ENCODE data around the gene DMWD. TPM values are rescaled to one million over a fixed set of nuclear protein-coding genes. Genes with fewer than 3 reads are reported as not detected.

The DMWD gene, protein sequence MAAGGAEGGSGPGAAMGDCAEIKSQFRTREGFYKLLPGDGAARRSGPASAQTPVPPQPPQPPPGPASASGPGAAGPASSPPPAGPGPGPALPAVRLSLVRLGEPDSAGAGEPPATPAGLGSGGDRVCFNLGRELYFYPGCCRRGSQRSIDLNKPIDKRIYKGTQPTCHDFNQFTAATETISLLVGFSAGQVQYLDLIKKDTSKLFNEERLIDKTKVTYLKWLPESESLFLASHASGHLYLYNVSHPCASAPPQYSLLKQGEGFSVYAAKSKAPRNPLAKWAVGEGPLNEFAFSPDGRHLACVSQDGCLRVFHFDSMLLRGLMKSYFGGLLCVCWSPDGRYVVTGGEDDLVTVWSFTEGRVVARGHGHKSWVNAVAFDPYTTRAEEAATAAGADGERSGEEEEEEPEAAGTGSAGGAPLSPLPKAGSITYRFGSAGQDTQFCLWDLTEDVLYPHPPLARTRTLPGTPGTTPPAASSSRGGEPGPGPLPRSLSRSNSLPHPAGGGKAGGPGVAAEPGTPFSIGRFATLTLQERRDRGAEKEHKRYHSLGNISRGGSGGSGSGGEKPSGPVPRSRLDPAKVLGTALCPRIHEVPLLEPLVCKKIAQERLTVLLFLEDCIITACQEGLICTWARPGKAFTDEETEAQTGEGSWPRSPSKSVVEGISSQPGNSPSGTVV
- total RNA-seq (2022) (57.5 and 71.6 TPM in 2 replicates), Bru-seq, nascent RNA (percentile 71 among the genes with signal in this experiment), BruChase-seq, experiment 1, labeled RNA remaining after a 6-hour chase (percentile 89 among the genes with signal in this experiment), BruChase-seq, experiment 2, labeled RNA remaining after a 2-hour chase (percentile 72 among the genes with signal in this experiment)
- long read RNA-seq, transcript DMWD-201 (5 exons, 3,305 nt), result major isoform, 42 of 111 reads
- long read RNA-seq, transcript DMWD-205 (2 exons, 643 nt), result minor isoform, 10 of 111 reads
- long read RNA-seq, transcript DMWD-202 (4 exons, 3,292 nt), result minor isoform, 26 of 111 reads
- long read RNA-seq, partial matches to known transcripts, result 24 of 111 reads
- long read RNA-seq, other reads (novel, unspliced or antisense), result 7 of 111 reads

DNA sequence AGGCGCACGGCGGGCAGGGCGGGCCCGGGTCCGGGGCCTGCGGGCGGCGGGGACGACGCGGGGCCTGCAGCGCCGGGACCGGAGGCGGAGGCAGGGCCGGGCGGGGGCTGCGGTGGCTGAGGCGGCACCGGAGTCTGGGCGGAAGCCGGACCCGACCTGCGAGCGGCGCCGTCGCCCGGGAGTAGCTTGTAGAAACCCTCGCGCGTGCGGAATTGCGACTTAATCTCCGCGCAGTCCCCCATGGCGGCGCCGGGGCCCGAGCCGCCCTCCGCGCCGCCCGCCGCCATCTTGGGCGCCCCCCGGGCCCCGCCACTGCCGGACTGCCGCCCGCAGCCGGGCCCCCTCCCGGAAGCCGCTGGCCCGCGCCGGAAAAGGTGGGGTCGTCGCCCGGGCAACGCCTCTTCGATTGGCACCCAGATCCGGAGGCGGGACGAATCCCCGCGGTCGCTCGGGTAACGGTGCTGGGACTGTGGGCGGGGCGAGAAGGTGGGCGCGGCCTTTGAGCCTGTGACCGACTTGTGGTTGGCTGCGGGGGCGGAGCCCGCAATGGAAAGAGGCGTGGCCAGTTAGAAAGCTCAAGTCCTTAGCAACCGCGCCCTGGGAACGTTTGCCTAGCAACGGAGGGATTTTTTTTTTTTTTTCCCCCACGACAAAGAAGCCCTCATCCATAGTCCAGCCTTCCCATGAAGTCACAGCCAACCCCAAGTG, at the start of gene DMWD:
TSS of gene DMWD (minus strand) at position 376 of the 708 bp plus-strand sequence. CDS start at position 287, 89 bp downstream.
- Mint-ChIP-seq H3K36me3 (ENCODE audit: insufficient read depth, unreplicated experiment) (peaks cover 25% of the 10 kb centered on the region), H3K4me1 (ENCODE audit: insufficient read depth, unreplicated experiment) (peaks cover 28% of the 10 kb centered on the region), H3K4me3 (ENCODE audit: unreplicated experiment) (peak within 1 kb of the TSS; percentile 78), H3K27ac (ENCODE audit: low read depth, unreplicated experiment) (peak within 1 kb of the TSS; percentile 90), H3K9me3 (ENCODE audit: unreplicated experiment) (no peaks in the 10 kb centered on the region), H3K27me3 (ENCODE audit: insufficient read depth, unreplicated experiment) (no peaks in the 10 kb centered on the region)
- ChIA-PET POLR2A (interaction anchor here (0.6 to 3.0 kb wide), 12 partner anchors 9 to 161 kb away, joined by 3 to 30 read pairs (median 4); partner anchors contain the start of genes DMPK, QPCTL, SIX5 and SNRPD2), CTCF (interaction anchor here (0.6 to 2.0 kb wide), 4 partner anchors 23 to 90 kb away, joined by 3 to 10 read pairs (median 4); partner anchors contain the start of genes FBXO46 and SIX5)
- peak; percentile 99 for DNase-seq (ENCODE audit: unreplicated experiment)
- intact Hi-C loops (cut with micrococcal nuclease), result loop anchor here (1.0 kb wide), 1 partner anchor 9 kb away; no protein-coding TSS in a partner anchor
- BruUV-seq (replicated peaks), result no TSS peak
- TF ChIP-seq, protein P1, sequence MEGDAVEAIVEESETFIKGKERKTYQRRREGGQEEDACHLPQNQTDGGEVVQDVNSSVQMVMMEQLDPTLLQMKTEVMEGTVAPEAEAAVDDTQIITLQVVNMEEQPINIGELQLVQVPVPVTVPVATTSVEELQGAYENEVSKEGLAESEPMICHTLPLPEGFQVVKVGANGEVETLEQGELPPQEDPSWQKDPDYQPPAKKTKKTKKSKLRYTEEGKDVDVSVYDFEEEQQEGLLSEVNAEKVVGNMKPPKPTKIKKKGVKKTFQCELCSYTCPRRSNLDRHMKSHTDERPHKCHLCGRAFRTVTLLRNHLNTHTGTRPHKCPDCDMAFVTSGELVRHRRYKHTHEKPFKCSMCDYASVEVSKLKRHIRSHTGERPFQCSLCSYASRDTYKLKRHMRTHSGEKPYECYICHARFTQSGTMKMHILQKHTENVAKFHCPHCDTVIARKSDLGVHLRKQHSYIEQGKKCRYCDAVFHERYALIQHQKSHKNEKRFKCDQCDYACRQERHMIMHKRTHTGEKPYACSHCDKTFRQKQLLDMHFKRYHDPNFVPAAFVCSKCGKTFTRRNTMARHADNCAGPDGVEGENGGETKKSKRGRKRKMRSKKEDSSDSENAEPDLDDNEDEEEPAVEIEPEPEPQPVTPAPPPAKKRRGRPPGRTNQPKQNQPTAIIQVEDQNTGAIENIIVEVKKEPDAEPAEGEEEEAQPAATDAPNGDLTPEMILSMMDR (IDR thresholded peaks at IDR 0.05; ENCODE audit: unreplicated experiment), result no peak

DNA sequence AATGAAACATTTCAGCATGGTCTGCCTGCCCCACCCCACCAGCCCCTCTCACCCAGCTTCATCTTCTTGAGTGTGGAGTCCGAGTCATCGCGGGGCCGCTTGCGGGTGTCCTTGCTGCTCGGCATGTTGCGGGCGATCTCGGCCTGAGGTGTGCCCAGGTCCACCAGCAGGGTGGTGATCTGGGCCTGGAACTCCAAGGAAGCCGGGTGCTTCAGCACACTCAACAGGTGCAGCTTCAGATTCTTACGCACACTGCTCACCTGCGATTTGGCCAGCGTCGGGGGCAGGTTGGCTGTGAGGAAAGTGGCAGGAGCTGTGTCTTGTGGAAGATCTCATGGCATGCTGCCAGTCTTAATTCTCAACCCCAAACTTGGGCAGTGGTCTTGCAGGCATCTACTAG, 49.6 kb upstream of the DMWD start:
- Mint-ChIP-seq H3K9me3 (ENCODE audit: unreplicated experiment) (no peaks in the 10 kb centered on the region), H3K4me1 (ENCODE audit: insufficient read depth, unreplicated experiment) (no peaks in the 10 kb centered on the region), H3K27ac (ENCODE audit: low read depth, unreplicated experiment) (no peak overlapping the region), H3K4me3 (ENCODE audit: unreplicated experiment) (no peak overlapping the region), H3K27me3 (ENCODE audit: insufficient read depth, unreplicated experiment) (no peaks in the 10 kb centered on the region), H3K36me3 (ENCODE audit: insufficient read depth, unreplicated experiment) (peaks cover 96% of the 10 kb centered on the region)
- DNase-seq (ENCODE audit: unreplicated experiment), result no peak
- BruUV-seq (replicated peaks), result no TSS peak
- CTCF ChIA-PET, result interaction anchor here (0.6 to 1.1 kb wide), 3 partner anchors 10 to 700 kb away, joined by 3 read pairs; no protein-coding TSS in a partner anchor
- POLR2A ChIA-PET, result interaction anchor here (1.3 to 1.4 kb wide), 2 partner anchors 18 to 21 kb away, joined by 3 to 4 read pairs; no protein-coding TSS in a partner anchor
- intact Hi-C loops (cut with micrococcal nuclease), result no loop called here
- TF ChIP-seq, protein P1 (IDR thresholded peaks at IDR 0.05; ENCODE audit: unreplicated experiment), result no peak

DNA sequence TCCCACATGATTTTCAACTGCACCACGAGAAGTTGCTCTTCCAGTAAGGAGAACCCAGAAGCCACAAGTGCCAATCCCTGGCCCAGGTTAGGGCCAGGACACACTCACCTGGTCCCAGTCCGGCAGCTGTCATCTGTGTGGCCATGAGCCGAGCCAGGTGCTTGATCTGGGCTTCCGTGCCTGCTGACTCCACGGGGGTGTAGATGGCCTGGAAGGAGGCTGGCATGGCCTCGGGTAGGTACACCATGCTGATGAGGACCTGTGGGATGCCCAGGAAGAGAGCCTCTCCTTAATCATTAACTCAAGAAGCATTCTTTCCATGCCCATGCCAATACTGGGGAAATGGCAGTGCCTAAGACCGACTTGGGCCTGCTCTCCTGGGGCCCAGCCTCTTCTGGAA, 42.3 kb upstream of the DMWD start:
- TF ChIP-seq, protein P1 (IDR thresholded peaks at IDR 0.05; ENCODE audit: unreplicated experiment), result no peak
- DNase-seq (ENCODE audit: unreplicated experiment), result no peak
- Mint-ChIP-seq H3K9me3 (ENCODE audit: unreplicated experiment) (no peaks in the 10 kb centered on the region), H3K36me3 (ENCODE audit: insufficient read depth, unreplicated experiment) (peaks cover 97% of the 10 kb centered on the region), H3K27me3 (ENCODE audit: insufficient read depth, unreplicated experiment) (no peaks in the 10 kb centered on the region), H3K27ac (ENCODE audit: low read depth, unreplicated experiment) (peak overlapping the region; percentile 84), H3K4me3 (ENCODE audit: unreplicated experiment) (no peak overlapping the region), H3K4me1 (ENCODE audit: insufficient read depth, unreplicated experiment) (no peaks in the 10 kb centered on the region)
- CTCF ChIA-PET, result interaction anchor here (0.7 kb wide), 3 partner anchors 12 to 793 kb away, joined by 3 to 5 read pairs (median 3); no protein-coding TSS in a partner anchor
- intact Hi-C loops (cut with micrococcal nuclease), result no loop called here
- BruUV-seq (replicated peaks), result no TSS peak
- POLR2A ChIA-PET, result interaction anchor here (1.2 kb wide), 1 partner anchor 42 kb away, joined by 3 read pairs; no protein-coding TSS in a partner anchor
